ENCODE measurements around the gene ATP8A2.

- TF ChIP-seq CTCF (IDR thresholded peaks at IDR 0.05) (no peak), POLR2AphosphoS5 (IDR thresholded peaks at IDR 0.05) (no peak)
Observed at GRCh38 chr13:26050568-26051230, 678.9 kb downstream of the ATP8A2 start.
